A673 (cell line): ENCODE data around the gene C5orf52. TPM values are rescaled to one million over a fixed set of nuclear protein-coding genes. Genes with fewer than 3 reads are reported as not detected.

Experiments
- BruUV-seq: library from RNA; stranded (reverse); fragments of 400-500 nt; replicated peaks from 2 replicates; lab custom pipeline; 2021; lab: Mats Ljungman, UMichigan
- CTCF ChIA-PET: fragments of 300-600 bp; sonication (Branson Sonifier 250); formaldehyde crosslinking; loops from one replicate; lab custom pipeline; 2022; ENCODE audit warnings: antibody characterized with exemption; lab: Charles Lee
- POLR2A ChIA-PET: fragments of 300-600 bp; sonication (Branson Sonifier 250); formaldehyde crosslinking; loops from one replicate; lab custom pipeline; 2022; ENCODE audit warnings: antibody characterized with exemption; ENCODE audit not compliant: low non-redundant PET; lab: Charles Lee
- DNase-seq: peaks from one replicate; pipeline ENCODE4 v3.0.0-alpha.2; 2015; ENCODE audit warnings: low spot score
- H3K27ac ChIP-seq: fragments of 200-600 bp; sonication (generic); 2 replicates; pipeline ENCODE4 v1.5.1; 2016; ENCODE audit warnings: mixed run types, low read depth, mild to moderate bottlenecking, mixed read lengths, antibody characterized with exemption, low read length; ENCODE audit not compliant: poor library complexity, severe bottlenecking
- H3K27me3 ChIP-seq: fragments of 200-600 bp; sonication (generic); replicated peaks from 2 replicates; pipeline ENCODE4 v1.6.1; 2017; ENCODE audit warnings: mixed run types, low read depth, mild to moderate bottlenecking, mixed read lengths, antibody characterized with exemption, low read length; ENCODE audit not compliant: insufficient read depth, poor library complexity
- H3K36me3 ChIP-seq: fragments of 200-600 bp; sonication (generic); 2 replicates; pipeline ENCODE4 v1.6.1; 2016; ENCODE audit warnings: mixed run types, mild to moderate bottlenecking, mixed read lengths, antibody characterized with exemption, low read length; ENCODE audit not compliant: insufficient read depth, poor library complexity, severe bottlenecking
- H3K4me1 ChIP-seq: fragments of 200-600 bp; sonication (generic); 2 replicates; pipeline ENCODE4 v1.6.1; 2017; ENCODE audit warnings: mixed run types, mild to moderate bottlenecking, mixed read lengths, antibody characterized with exemption, low read length; ENCODE audit not compliant: insufficient read depth, poor library complexity, severe bottlenecking
- H3K4me3 ChIP-seq: fragments of 200-600 bp; sonication (generic); 2 replicates; pipeline ENCODE4 v1.5.1; 2016; ENCODE audit warnings: low read depth, mixed run types, mild to moderate bottlenecking, mixed read lengths, low read length; ENCODE audit not compliant: poor library complexity, severe bottlenecking
- H3K9me3 ChIP-seq: fragments of 200-600 bp; sonication (generic); 2 replicates; pipeline ENCODE4 v1.6.1; 2016; ENCODE audit warnings: mixed run types, low read depth, mild to moderate bottlenecking, mixed read lengths, antibody characterized with exemption, low read length; ENCODE audit not compliant: poor library complexity, severe bottlenecking
- CTCF ChIP-seq: fragments of 300-800, 200-600 bp; sonication (generic); conservative IDR thresholded peaks from 2 replicates; pipeline ENCODE4 v1.5.1; 2017; ENCODE audit warnings: low read depth, mild to moderate bottlenecking, antibody characterized with exemption, low read length, moderate library complexity, mixed read lengths
- EZH2 ChIP-seq: fragments of 200-600 bp; sonication (generic); IDR thresholded peaks from 2 replicates; pipeline ENCODE4 v1.6.1; 2017; ENCODE audit warnings: borderline replicate concordance, low read depth, mild to moderate bottlenecking, mixed read lengths, antibody characterized with exemption, low read length; ENCODE audit not compliant: poor library complexity, severe bottlenecking
- intact Hi-C: fragments of 100-400 bp; cut with micrococcal nuclease; formaldehyde crosslinking; loops from one replicate; pipeline ENCODE4 v1.10.0; 2022; ENCODE audit not compliant: unreplicated experiment
- total RNA-seq: library from RNA; stranded (reverse); gene quantifications from 2 replicates; pipeline ENCODE4 v1.2.3, GENCODE V29; 2021

C5orf52 gene
- total RNA-seq, 1 experiment from 2014 or later = not detected

GRCh38 chr5:157659868-157660660 is 11.3 kb upstream of the C5orf52 start:
- no TSS peak for BruUV-seq

GRCh38 chr5:157665467-157666070 is 5.8 kb upstream of the C5orf52 start:
- H3K4me1 ChIP-seq = peaks cover 4% of the 10 kb centered on the region
- H3K9me3 ChIP-seq = peaks cover 4% of the 10 kb centered on the region
- BruUV-seq = no TSS peak
- ChIA-PET CTCF (no interaction called here), POLR2A (no interaction called here)
- no peak for DNase-seq
- no peak overlapping the region for H3K4me3 ChIP-seq
- intact Hi-C loops = no loop called here
- H3K36me3 ChIP-seq = no peaks in the 10 kb centered on the region
- peaks cover 7% of the 10 kb centered on the region for H3K27me3 ChIP-seq
- H3K27ac ChIP-seq = no peak overlapping the region
- TF ChIP-seq CTCF (no peak), EZH2 (no peak)

More at GRCh38 chr5:157659868-157660660, 11.3 kb upstream of the C5orf52 start:
- CTCF ChIA-PET = no interaction called here
- no peak for TF ChIP-seq CTCF
- TF ChIP-seq EZH2 = no peak
- Histone ChIP-seq H3K4me1 (no peaks in the 10 kb centered on the region), H3K27ac (no peak overlapping the region), H3K36me3 (no peaks in the 10 kb centered on the region), H3K27me3 (no peaks in the 10 kb centered on the region), H3K9me3 (peaks cover 11% of the 10 kb centered on the region), H3K4me3 (no peak overlapping the region)
- intact Hi-C loops = no loop called here
- POLR2A ChIA-PET = no interaction called here
- DNase-seq = no peak

- DNase-seq = no peak
- H3K27ac ChIP-seq = no peak overlapping the region
- POLR2A ChIA-PET = interaction anchor here (0.6 kb wide), 1 partner anchor 15 kb away, joined by 3 read pairs; no protein-coding TSS in a partner anchor
- H3K4me1 ChIP-seq = peaks cover 7% of the 10 kb centered on the region
- no peaks in the 10 kb centered on the region for H3K9me3 ChIP-seq
- CTCF ChIA-PET = interaction anchor here (1.0 kb wide), 1 partner anchor 50 kb away, joined by 17 read pairs; no protein-coding TSS in a partner anchor
- peaks cover 10% of the 10 kb centered on the region for H3K27me3 ChIP-seq
- BruUV-seq = no TSS peak
- TF ChIP-seq CTCF = no peak
- no peak for TF ChIP-seq EZH2
- H3K4me3 ChIP-seq = no peak overlapping the region
- H3K36me3 ChIP-seq = no peaks in the 10 kb centered on the region
- intact Hi-C loops = no loop called here
Observed at GRCh38 chr5:157668356-157668755, 3.0 kb upstream of the C5orf52 start.
